ENCODE data around the gene NHS. TPM values are rescaled to one million over a fixed set of nuclear protein-coding genes. Genes with fewer than 3 reads are reported as not detected.

The NHS gene
- total RNA-seq, 1 experiment from 2014 or later, result 5.7 TPM

DNA sequence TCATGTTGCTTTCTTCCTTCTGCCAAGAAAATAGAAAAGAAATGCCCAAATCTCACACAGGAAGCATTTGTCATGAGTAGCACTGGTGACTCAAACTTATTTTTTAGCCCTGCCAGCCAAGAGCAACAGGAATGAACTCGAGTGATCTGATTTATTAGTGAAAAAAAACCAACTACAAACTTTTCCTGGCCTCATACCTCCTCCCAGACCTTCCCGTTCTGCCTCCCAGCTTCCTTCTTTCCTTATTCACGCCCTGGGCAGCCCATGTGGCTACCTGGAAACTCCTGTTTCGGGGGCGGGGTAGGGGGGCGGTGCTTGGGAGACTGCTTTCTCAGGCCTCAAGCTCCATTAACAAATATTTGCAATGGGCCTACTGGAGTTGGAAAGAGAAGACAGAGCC lies 178.5 kb downstream of the NHS start (continued):
- TF ChIP-seq, protein P1, sequence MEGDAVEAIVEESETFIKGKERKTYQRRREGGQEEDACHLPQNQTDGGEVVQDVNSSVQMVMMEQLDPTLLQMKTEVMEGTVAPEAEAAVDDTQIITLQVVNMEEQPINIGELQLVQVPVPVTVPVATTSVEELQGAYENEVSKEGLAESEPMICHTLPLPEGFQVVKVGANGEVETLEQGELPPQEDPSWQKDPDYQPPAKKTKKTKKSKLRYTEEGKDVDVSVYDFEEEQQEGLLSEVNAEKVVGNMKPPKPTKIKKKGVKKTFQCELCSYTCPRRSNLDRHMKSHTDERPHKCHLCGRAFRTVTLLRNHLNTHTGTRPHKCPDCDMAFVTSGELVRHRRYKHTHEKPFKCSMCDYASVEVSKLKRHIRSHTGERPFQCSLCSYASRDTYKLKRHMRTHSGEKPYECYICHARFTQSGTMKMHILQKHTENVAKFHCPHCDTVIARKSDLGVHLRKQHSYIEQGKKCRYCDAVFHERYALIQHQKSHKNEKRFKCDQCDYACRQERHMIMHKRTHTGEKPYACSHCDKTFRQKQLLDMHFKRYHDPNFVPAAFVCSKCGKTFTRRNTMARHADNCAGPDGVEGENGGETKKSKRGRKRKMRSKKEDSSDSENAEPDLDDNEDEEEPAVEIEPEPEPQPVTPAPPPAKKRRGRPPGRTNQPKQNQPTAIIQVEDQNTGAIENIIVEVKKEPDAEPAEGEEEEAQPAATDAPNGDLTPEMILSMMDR (IDR thresholded peaks at IDR 0.05 in 2 of 3, conservative IDR thresholded peaks at IDR 0.05 in 1 of 3; ENCODE audit: borderline replicate concordance in 1 of 3, insufficient read depth in 1 of 3, low read depth in 2 of 3, low read length in 2 of 3), result no peak
- TF ChIP-seq EZH2phosphoT487 (IDR thresholded peaks at IDR 0.05; ENCODE audit: borderline replicate concordance), result no peak

DNA sequence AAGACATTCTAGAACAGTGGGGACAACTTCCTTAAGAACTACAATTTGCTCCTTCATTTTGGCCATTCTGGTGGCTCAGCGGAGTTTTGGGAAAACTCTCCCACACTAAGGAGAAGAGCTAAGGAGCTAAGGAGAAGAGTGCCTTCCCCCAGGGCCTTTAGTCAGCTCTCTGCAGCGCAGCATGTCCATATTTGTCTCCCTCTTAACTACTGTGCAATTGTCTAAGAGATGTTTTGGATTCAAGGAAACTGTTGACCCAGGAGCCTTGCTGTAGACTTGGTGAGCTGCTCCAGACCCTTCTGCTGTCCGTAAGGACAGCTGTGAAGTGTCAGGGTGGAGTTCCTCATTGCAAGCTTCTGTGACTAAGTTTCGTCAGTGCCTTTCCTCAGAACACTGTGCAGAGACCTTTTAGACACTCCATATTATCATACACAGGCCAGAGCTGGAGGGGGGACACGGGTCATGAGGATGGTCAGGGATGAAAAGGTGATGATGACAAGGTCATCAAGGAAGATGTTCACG lies 179.0 kb downstream of the NHS start:
- Histone ChIP-seq H3K79me2 (ENCODE audit: insufficient read depth, low read length) (no peaks in the 10 kb centered on the region), H3K27ac (ENCODE audit: low read depth, low read length) (0 out of 2 replicates have a peak overlapping the region, but pooled peaks have one; percentile 20), H3K9me2 (ENCODE audit: insufficient read depth) (no peaks in the 10 kb centered on the region), H3K27me3 (ENCODE audit: insufficient read depth, low read length) (no peaks in the 10 kb centered on the region), H4K20me1 (ENCODE audit: insufficient read depth) (no peaks in the 10 kb centered on the region), H3K36me3 (ENCODE audit: control insufficient read depth in 1 of 2, insufficient read depth in 2 of 2, low read length in 2 of 2) (no peaks in the 10 kb centered on the region), H3K9me3 (ENCODE audit: control insufficient read depth in 1 of 2, insufficient read depth in 1 of 2, low read depth in 1 of 2, low read length in 2 of 2) (no peaks in the 10 kb centered on the region), H3K4me2 (ENCODE audit: low read length) (no peak overlapping the region; the same call in 1 of the 2 replicates), H2AFZ (ENCODE audit: low read depth, low read length, poor library complexity, severe bottlenecking) (no peak overlapping the region), H3K9ac (ENCODE audit: low read length) (no peak overlapping the region), H3K4me1 (ENCODE audit: control insufficient read depth in 1 of 2, insufficient read depth in 2 of 2, low read length in 2 of 2) (peaks cover 10 to 19% of the 10 kb centered on the region in 2 experiments; a peak in 3 of 4 replicates), H3K4me3 (replicated peaks in 1 of 2; ENCODE audit: low read depth in 1 of 2, low read length in 2 of 2) (no peak overlapping the region)
- ChIA-PET POLR2A (no interaction called here), CTCF (no interaction called here), RAD21 (ENCODE audit: low non-redundant PET in 1 of 2, low total read pairs in 2 of 2, uncharacterized antibody in 2 of 2, unreplicated experiment in 2 of 2) (no interaction called here)
- ATAC-seq (no peak), DNase-seq (ENCODE audit: low read depth, low spot score) (no peak)
- intact Hi-C loops (cut with micrococcal nuclease), result no loop called here
- no peak for TF ChIP-seq ATF3 (IDR thresholded peaks at IDR 0.05)
- no peak for TF ChIP-seq YY1 (IDR thresholded peaks at IDR 0.05; ENCODE audit: extremely low read depth, insufficient replicate concordance, low read depth, low read length)
- no peak for TF ChIP-seq TCF7L2 (IDR thresholded peaks at IDR 0.05; ENCODE audit: borderline replicate concordance, extremely low read depth, insufficient read depth, insufficient read length)
- TF ChIP-seq, protein P2, sequence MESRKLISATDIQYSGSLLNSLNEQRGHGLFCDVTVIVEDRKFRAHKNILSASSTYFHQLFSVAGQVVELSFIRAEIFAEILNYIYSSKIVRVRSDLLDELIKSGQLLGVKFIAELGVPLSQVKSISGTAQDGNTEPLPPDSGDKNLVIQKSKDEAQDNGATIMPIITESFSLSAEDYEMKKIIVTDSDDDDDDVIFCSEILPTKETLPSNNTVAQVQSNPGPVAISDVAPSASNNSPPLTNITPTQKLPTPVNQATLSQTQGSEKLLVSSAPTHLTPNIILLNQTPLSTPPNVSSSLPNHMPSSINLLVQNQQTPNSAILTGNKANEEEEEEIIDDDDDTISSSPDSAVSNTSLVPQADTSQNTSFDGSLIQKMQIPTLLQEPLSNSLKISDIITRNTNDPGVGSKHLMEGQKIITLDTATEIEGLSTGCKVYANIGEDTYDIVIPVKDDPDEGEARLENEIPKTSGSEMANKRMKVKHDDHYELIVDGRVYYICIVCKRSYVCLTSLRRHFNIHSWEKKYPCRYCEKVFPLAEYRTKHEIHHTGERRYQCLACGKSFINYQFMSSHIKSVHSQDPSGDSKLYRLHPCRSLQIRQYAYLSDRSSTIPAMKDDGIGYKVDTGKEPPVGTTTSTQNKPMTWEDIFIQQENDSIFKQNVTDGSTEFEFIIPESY (IDR thresholded peaks at IDR 0.05; ENCODE audit: extremely low read depth, insufficient replicate concordance, low read length), result no peak
- TF ChIP-seq, protein P3, sequence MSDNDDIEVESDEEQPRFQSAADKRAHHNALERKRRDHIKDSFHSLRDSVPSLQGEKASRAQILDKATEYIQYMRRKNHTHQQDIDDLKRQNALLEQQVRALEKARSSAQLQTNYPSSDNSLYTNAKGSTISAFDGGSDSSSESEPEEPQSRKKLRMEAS (IDR thresholded peaks at IDR 0.05), result no peak
- TF ChIP-seq REST (IDR thresholded peaks at IDR 0.05; ENCODE audit: low read depth), result no peak
- TF ChIP-seq CEBPB (IDR thresholded peaks at IDR 0.05; ENCODE audit: low read depth), result no peak
- no peak for TF ChIP-seq EGR1 (IDR thresholded peaks at IDR 0.05; ENCODE audit: low read depth)
- TF ChIP-seq EZH2phosphoT487 (IDR thresholded peaks at IDR 0.05; ENCODE audit: borderline replicate concordance), result no peak
- no TSS peak for BruUV-seq (replicated peaks)
